Activated B cell treated with CpG ODN at 0.5 μM for 24 hours (primary cell): ENCODE measurements around the gene IQCE. TPM values are rescaled to one million over a fixed set of nuclear protein-coding genes. Genes with fewer than 3 reads are reported as not detected.

Source experiments
- ATAC-seq: fragments of 200-7000 bp; cut with Tn5 transposase; one replicate; pipeline ENCODE4 v1.10.0; 2021; ENCODE audit warnings: low read depth, mild to moderate bottlenecking, moderate library complexity
- CTCF ChIA-PET: fragments of 350-600 bp; sonication (Branson Sonifier 250); formaldehyde crosslinking; loops from one replicate; lab custom pipeline; 2021; ENCODE audit warnings: antibody characterized with exemption; lab: Charles Lee
- POLR2A ChIA-PET: fragments of 350-600 bp; sonication (Branson Sonifier 250); formaldehyde crosslinking; loops from one replicate; lab custom pipeline; 2021; ENCODE audit warnings: antibody characterized with exemption; lab: Charles Lee
- DNase-seq: peaks from one replicate; pipeline ENCODE4 v3.0.0; 2022
- H3K27ac Mint-ChIP-seq: one replicate; pipeline ENCODE4 v1.8.0; 2020; ENCODE audit warnings: mixed read lengths
- H3K27me3 Mint-ChIP-seq: one replicate; pipeline ENCODE4 v1.8.0; 2021; ENCODE audit warnings: mixed read lengths
- H3K36me3 Mint-ChIP-seq: one replicate; pipeline ENCODE4 v1.8.0; 2021; ENCODE audit warnings: low read depth, mixed read lengths
- H3K4me1 Mint-ChIP-seq: one replicate; pipeline ENCODE4 v1.8.0; 2021; ENCODE audit warnings: mixed read lengths
- H3K4me3 Mint-ChIP-seq: one replicate; pipeline ENCODE4 v1.8.0; 2020; ENCODE audit warnings: mild to moderate bottlenecking, mixed read lengths
- H3K9me3 Mint-ChIP-seq: one replicate; pipeline ENCODE4 v1.8.0; 2020; ENCODE audit warnings: mixed read lengths
- intact Hi-C: fragments of 100-400 bp; cut with micrococcal nuclease; formaldehyde crosslinking; loops from one replicate; pipeline ENCODE4 v1.15.1; 2024
- total RNA-seq: library from RNA; stranded (reverse); gene quantifications from 2 replicates; pipeline ENCODE4 v1.2.3, GENCODE V29; 2022
- TF ChIP-seq, protein P1 (sequence below): fragments of 200-600 bp; IDR thresholded peaks from one replicate; pipeline ENCODE4 v1.8.0; 2022; ENCODE audit warnings: antibody characterized with exemption, mild to moderate bottlenecking

The IQCE gene
- total RNA-seq, 1 donor from 2014 or later = 7.7 TPM

GRCh38 chr7:2577914-2578680 is 19.3 kb downstream of the IQCE start:
- DNase-seq = no peak
- ATAC-seq = no peak
- Mint-ChIP-seq H3K27ac (no peak overlapping the region), H3K27me3 (no peaks in the 10 kb centered on the region), H3K4me3 (no peak overlapping the region), H3K4me1 (peaks cover 12% of the 10 kb centered on the region), H3K36me3 (peaks cover under 1% of the 10 kb centered on the region), H3K9me3 (no peaks in the 10 kb centered on the region)
- TF ChIP-seq, protein P1, sequence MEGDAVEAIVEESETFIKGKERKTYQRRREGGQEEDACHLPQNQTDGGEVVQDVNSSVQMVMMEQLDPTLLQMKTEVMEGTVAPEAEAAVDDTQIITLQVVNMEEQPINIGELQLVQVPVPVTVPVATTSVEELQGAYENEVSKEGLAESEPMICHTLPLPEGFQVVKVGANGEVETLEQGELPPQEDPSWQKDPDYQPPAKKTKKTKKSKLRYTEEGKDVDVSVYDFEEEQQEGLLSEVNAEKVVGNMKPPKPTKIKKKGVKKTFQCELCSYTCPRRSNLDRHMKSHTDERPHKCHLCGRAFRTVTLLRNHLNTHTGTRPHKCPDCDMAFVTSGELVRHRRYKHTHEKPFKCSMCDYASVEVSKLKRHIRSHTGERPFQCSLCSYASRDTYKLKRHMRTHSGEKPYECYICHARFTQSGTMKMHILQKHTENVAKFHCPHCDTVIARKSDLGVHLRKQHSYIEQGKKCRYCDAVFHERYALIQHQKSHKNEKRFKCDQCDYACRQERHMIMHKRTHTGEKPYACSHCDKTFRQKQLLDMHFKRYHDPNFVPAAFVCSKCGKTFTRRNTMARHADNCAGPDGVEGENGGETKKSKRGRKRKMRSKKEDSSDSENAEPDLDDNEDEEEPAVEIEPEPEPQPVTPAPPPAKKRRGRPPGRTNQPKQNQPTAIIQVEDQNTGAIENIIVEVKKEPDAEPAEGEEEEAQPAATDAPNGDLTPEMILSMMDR = no peak
- ChIA-PET POLR2A (no interaction called here), CTCF (no interaction called here)
- intact Hi-C loops = no loop called here

GRCh38 chr7:2580636-2581035 is 21.9 kb downstream of the IQCE start:
- intact Hi-C loops = no loop called here
- no peak for DNase-seq
- ChIA-PET POLR2A (no interaction called here), CTCF (no interaction called here)
- TF ChIP-seq, protein P1 = no peak
- Mint-ChIP-seq H3K27ac (no peak overlapping the region), H3K4me3 (no peak overlapping the region), H3K9me3 (no peaks in the 10 kb centered on the region), H3K36me3 (peaks cover 3% of the 10 kb centered on the region), H3K4me1 (peaks cover 4% of the 10 kb centered on the region), H3K27me3 (no peaks in the 10 kb centered on the region)
- ATAC-seq = no peak

GRCh38 chr7:2582006-2582735 is 23.4 kb downstream of the IQCE start:
- no peaks in the 10 kb centered on the region for H3K9me3 Mint-ChIP-seq
- peaks cover 4% of the 10 kb centered on the region for H3K4me1 Mint-ChIP-seq
- no peaks in the 10 kb centered on the region for H3K27me3 Mint-ChIP-seq
- peaks cover 3% of the 10 kb centered on the region for H3K36me3 Mint-ChIP-seq
- TF ChIP-seq, protein P1 = no peak
- POLR2A ChIA-PET = interaction anchor here (0.6 kb wide), 1 partner anchor 14 kb away, joined by 6 read pairs; no protein-coding TSS in a partner anchor
- intact Hi-C loops = no loop called here
- H3K4me3 Mint-ChIP-seq = no peak overlapping the region
- no peak overlapping the region for H3K27ac Mint-ChIP-seq
- no peak for ATAC-seq
- CTCF ChIA-PET = no interaction called here
- DNase-seq = no peak

- Mint-ChIP-seq H3K27me3 (no peaks in the 10 kb centered on the region), H3K36me3 (peaks cover 3% of the 10 kb centered on the region), H3K4me3 (no peak overlapping the region), H3K27ac (no peak overlapping the region), H3K4me1 (peaks cover 4% of the 10 kb centered on the region), H3K9me3 (no peaks in the 10 kb centered on the region)
- DNase-seq = no peak
- ChIA-PET POLR2A (no interaction called here), CTCF (no interaction called here)
- ATAC-seq = no peak
- TF ChIP-seq, protein P1 = no peak
- intact Hi-C loops = no loop called here
Measured at GRCh38 chr7:2583798-2584580, 25.2 kb downstream of the IQCE start.

DNA sequence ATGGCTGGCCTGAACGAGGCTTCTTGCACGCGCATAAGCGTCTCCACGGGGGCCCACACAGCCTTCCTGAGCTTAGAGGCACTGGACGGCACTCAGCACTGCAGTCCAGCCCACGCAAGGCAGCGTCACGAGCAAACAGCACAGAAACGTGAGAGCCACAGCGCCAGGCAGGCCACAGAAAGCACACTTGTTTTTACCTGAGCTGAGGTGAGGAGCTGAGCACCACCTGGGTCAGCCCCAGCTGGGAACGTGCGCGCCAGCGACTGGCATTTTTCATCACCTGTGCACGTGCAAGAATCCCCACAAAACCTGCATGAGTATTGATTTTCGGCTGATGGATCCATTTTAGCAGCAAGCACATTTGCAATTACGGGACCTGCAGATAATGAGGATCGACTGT is 26.7 kb downstream of the IQCE start:
- Mint-ChIP-seq H3K9me3 (no peaks in the 10 kb centered on the region), H3K4me3 (no peak overlapping the region), H3K4me1 (peaks cover 3% of the 10 kb centered on the region), H3K27me3 (no peaks in the 10 kb centered on the region), H3K27ac (no peak overlapping the region), H3K36me3 (peaks cover 3% of the 10 kb centered on the region)
- intact Hi-C loops = no loop called here
- DNase-seq (no peak), ATAC-seq (no peak)
- ChIA-PET CTCF (no interaction called here), POLR2A (no interaction called here)
- TF ChIP-seq, protein P1 = no peak
